LNCaP clone FGC (cell line): ENCODE results near the gene SOBP.

Experiments used
- DNase-seq: peaks from one replicate; pipeline ENCODE4 v3.0.0-alpha.2; 2011; ENCODE audit warnings: low read depth
- H3K4me3 ChIP-seq: 2 replicates; pipeline ENCODE4 v1.5.1; 2011; ENCODE audit warnings: mild to moderate bottlenecking, low read depth, low read length, control low read depth
- TF ChIP-seq, protein P1 (sequence below): IDR thresholded peaks from 2 replicates; pipeline ENCODE4 v1.5.1; 2012; ENCODE audit warnings: mild to moderate bottlenecking; ENCODE audit not compliant: control insufficient read depth, insufficient read depth; ENCODE audit errors: extremely low read depth

Gene SOBP

DNA sequence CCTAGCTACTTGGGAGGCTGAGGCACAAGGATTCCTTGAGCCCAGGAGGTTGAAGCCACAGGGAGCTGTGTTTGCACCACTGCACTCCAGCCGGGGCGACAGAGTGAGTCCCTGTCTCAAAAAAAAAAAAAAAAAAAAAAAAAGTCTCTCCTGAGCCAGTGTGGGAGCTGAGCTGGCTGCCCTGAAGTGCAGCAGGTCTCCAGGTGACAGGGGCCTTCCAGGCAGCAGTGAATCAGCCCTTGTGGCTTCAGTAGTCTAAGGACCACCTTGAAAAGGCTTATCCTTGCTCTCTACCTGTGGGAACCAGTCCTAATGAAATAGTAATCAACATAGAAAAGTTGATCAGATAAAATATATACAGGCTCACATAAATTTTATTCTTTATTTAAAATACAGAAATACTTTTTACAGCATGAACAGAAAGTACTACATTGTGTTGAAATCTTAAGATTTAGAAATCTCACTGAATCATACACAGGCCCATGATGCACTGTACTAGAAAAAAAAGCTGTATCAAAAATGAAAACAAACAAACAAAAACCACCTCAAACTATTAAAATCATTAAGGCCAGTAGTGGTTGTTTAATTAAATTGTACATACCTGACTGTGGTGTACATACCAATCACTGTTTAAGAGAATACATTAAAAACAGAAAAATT is 205.3 kb downstream of the SOBP start:
- TF ChIP-seq, protein P1, sequence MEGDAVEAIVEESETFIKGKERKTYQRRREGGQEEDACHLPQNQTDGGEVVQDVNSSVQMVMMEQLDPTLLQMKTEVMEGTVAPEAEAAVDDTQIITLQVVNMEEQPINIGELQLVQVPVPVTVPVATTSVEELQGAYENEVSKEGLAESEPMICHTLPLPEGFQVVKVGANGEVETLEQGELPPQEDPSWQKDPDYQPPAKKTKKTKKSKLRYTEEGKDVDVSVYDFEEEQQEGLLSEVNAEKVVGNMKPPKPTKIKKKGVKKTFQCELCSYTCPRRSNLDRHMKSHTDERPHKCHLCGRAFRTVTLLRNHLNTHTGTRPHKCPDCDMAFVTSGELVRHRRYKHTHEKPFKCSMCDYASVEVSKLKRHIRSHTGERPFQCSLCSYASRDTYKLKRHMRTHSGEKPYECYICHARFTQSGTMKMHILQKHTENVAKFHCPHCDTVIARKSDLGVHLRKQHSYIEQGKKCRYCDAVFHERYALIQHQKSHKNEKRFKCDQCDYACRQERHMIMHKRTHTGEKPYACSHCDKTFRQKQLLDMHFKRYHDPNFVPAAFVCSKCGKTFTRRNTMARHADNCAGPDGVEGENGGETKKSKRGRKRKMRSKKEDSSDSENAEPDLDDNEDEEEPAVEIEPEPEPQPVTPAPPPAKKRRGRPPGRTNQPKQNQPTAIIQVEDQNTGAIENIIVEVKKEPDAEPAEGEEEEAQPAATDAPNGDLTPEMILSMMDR: no peak
- no peak for DNase-seq
- no peak overlapping the region for H3K4me3 ChIP-seq

DNA sequence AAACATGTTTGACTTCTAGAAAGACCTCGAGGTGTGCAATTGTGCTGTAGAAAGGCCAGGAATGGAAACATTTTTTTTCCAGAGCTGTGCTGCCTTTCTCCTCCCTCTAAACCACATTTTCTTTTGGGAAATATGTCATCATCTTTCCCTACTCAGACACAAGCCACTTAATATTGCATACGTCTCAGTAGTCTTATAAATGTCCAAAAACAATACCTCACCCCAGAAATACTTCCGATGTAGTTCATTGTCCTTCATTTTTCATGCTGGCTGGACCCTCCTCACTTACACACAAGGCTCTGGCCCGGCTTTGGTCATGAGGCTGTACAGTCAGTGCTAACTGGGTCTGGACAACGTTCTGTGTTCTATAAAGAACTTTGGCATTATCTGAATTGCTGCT is 207.8 kb downstream of the SOBP start:
- TF ChIP-seq, protein P1: no peak
- no peak overlapping the region for H3K4me3 ChIP-seq
- DNase-seq: no peak

DNA sequence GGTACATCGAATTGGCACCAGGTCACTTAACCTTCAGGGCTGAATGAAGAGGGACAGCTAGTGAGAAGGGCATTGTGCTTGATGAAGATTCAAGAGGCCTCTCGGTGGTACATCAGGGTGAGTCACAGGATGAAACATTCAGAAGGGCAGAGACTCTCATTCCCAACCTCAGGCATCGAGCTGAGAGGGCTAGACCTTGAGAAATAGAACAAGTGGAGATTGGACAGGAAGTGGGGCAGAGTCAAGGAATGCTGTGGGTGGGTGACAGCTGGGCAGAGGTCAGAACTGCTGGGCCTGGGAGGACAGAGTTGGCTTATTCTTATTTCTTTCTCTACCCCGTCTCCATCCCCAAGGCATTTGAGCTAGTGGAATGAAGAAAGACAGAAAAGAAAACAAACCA is 208.2 kb downstream of the SOBP start:
- TF ChIP-seq, protein P1: no peak
- no peak overlapping the region for H3K4me3 ChIP-seq
- no peak for DNase-seq

DNA sequence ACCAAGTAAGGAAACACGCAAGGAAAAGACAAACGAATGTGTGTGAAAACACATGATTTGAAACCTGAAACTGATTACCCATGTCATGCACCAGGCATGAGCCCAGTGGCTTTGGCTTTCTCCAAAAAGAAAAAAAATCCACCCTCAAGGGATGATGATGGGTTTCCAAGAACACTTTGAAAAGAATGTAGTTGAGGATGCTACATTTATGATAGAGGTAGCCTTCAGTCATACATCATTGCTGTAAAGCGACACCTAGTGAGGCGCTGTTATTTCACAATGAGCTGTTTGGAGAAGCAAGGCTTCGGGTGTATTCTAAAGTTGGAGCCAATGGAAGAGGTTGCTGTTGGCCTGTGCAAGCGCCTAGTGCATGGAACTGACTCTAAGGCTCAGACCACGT is 209.3 kb downstream of the SOBP start:
- TF ChIP-seq, protein P1: no peak
- no peak for DNase-seq

DNA sequence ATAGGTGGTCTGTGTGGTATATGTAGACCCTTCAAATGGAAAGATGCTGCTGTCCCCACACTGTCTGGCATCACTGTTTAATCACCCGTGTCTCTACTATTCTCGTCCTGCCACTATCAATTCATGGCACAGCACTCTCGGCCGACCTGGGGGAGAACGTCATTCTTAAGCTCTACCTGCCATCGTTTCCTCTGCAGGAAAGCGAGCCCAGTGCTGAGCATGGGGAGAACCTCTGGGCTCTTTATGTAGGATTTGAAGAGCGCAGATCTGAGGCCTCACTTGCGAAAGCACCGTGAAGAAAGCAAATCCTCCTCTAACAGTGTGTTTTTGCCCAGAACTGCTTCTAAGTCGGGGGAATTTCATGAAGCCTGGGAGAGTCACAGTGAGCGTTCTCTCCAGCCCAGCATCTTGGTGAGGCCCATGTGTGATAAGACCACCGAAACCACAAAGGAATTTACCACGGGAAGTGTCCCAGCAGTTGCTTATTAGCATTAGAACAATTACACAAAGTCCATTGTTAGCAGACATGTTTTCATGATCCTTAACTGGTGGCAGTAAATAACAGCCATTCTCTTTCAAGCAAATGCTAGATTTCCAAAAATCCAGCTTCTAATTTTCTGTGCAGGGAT is 209.9 kb downstream of the SOBP start:
- TF ChIP-seq, protein P1: no peak
- H3K4me3 ChIP-seq: no peak overlapping the region
- no peak for DNase-seq

More for the DNA sequence above, 209.3 kb downstream of the SOBP start:
- no peak overlapping the region for H3K4me3 ChIP-seq

DNA sequence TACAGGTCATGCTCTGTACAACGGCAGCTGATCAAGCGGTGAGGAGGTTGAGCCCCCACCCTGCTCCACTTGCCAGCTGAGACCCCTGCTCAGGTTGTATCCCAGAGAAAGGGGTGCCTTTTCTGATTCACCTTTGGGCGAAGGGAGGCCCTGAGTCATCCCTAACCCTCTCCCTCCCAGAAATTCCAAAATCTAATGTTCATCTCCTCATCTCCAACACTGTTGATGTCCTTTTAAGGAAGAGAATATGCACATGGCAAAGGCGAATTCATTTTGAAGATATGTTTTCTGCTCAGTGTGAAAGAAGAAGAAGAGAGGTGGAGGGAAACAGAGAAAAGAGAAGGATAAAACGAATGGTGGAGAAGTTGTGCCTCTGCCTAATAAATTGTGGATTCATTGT is 213.7 kb downstream of the SOBP start:
- H3K4me3 ChIP-seq: no peak overlapping the region
- DNase-seq: no peak
- TF ChIP-seq, protein P1: no peak
